ENCODE measurements around the gene EMILIN3.

Gene EMILIN3

DNA sequence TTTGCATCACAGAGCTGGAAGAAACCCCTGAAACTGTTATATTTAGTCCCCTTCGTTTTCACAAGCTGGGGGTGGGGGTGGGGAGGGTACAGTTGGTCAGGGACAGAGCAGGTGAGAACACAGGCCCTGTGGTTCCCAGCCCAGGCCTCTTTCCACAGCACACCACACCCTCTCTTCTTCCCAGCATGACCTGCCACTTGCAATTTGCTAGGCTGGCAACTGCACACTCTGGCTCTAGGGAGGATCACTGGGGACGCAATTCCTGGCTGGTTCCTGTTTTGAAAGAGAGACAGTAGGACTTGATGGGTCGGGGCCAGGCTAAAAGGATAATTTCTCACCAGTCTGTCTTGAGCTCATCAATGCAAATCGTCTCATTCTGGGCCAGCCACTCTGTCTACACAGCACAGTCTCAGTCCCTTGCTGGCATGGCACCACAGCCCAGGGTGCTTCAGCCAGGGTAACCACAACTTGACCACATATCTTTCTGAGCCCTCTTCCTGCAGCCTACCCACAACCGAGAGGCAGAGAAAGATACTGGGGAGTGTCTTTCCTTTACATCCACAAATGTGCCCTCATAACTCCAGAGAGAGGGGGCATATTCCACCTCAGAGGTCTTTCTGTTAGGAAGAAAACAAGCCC lies 41.7 kb upstream of the EMILIN3 start:
- TF ChIP-seq, protein P1, sequence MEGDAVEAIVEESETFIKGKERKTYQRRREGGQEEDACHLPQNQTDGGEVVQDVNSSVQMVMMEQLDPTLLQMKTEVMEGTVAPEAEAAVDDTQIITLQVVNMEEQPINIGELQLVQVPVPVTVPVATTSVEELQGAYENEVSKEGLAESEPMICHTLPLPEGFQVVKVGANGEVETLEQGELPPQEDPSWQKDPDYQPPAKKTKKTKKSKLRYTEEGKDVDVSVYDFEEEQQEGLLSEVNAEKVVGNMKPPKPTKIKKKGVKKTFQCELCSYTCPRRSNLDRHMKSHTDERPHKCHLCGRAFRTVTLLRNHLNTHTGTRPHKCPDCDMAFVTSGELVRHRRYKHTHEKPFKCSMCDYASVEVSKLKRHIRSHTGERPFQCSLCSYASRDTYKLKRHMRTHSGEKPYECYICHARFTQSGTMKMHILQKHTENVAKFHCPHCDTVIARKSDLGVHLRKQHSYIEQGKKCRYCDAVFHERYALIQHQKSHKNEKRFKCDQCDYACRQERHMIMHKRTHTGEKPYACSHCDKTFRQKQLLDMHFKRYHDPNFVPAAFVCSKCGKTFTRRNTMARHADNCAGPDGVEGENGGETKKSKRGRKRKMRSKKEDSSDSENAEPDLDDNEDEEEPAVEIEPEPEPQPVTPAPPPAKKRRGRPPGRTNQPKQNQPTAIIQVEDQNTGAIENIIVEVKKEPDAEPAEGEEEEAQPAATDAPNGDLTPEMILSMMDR (IDR thresholded peaks at IDR 0.05), result no peak
- TF ChIP-seq ZFX (IDR thresholded peaks at IDR 0.05; ENCODE audit: borderline replicate concordance), result no peak
- H3K27ac ChIP-seq, result no peak overlapping the region

DNA sequence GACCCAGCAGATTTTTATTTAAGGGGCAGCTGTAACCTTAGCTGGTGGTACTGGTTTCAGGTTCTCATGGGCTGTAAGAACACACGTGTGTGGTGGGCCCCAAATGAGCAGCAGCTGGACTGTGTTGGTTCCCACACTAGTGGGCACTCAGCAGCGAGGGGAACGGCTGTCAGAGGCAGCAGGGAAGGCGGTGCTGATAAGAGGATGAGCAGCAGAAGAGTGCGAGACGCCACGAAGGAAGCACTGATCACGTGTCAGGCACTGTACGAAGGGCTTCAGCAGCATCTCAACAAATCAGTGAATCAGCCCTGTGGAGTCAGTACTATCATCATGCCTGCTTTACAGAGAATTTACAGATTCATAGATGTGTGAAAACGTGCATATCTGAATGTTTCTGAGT lies 41.0 kb upstream of the EMILIN3 start:
- H3K27ac ChIP-seq, result no peak overlapping the region

DNA sequence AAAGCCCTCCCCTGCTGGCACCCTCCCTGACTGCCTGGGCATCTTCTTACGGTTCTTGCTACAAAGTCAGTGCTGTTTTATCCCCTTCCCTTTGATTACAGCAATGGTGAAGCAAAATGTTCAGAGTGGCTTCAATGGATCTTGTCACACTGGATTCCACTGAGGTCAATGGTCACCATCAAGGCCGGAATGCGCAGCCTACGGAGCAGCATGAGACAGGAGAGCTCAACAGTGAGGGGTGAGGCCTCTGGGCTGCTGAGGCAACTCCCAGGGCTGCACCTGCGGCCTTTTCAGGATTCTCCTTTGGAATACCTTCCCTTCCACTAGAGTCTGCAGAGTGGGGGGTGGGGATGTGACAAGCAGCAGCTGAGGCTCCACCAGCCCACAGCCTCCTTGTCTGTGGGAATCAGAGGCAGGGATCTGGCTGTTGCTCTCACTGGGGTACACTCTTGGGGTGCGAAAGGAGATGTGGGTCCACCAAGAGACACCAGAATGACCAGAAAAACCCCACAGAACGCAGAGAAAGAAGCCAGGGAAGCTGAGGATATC lies 40.4 kb upstream of the EMILIN3 start:
- no peak for TF ChIP-seq ZFX (IDR thresholded peaks at IDR 0.05; ENCODE audit: borderline replicate concordance)
- TF ChIP-seq, protein P1 (IDR thresholded peaks at IDR 0.05), result no peak
- no peak overlapping the region for H3K27ac ChIP-seq

More for the DNA sequence above, 41.0 kb upstream of the EMILIN3 start:
- TF ChIP-seq, protein P1 (IDR thresholded peaks at IDR 0.05), result no peak
- TF ChIP-seq ZFX (IDR thresholded peaks at IDR 0.05; ENCODE audit: borderline replicate concordance), result no peak

DNA sequence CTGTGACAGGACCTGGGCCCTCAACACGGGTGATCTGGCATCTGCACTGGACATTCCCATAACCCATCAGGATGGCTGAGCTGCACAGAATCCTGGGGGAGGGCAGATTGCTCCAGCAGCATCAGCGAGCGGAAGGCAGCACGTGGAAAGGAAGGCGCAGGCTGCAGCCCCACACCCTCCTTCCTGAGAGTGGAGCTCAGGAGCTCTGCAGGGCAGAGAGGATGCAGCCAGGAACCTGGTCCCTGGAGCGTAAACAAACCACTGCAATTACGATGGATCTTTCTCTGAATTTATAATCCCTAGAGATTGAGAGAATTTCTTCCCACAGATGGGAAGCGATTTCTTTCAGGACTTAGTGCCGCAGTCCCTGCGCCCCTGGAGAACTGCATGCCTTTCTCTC lies 39.7 kb upstream of the EMILIN3 start:
- TF ChIP-seq ZFX (IDR thresholded peaks at IDR 0.05; ENCODE audit: borderline replicate concordance), result no peak
- TF ChIP-seq, protein P1 (IDR thresholded peaks at IDR 0.05), result no peak
- no peak overlapping the region for H3K27ac ChIP-seq

DNA sequence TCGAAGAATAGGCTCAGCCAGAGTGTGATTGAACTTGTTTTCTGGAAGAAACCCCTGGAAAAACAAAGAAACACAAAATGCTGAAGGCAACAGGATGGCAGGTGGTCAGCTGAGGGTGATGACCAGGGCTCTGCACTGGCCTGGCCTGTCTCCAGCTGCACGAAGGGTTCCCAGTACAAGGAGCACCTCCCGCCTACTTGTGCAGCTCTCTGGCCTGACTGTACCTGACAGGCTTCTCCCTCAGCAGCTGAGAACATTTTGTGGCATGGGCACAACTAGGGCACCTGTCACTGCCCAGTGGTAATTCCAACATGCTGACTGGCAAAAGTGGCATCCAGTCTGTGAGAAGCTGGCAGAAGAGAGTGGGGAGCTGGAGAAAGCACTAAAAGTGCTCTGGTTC lies 38.8 kb upstream of the EMILIN3 start:
- no peak for TF ChIP-seq ZFX (IDR thresholded peaks at IDR 0.05; ENCODE audit: borderline replicate concordance)
- TF ChIP-seq, protein P1 (IDR thresholded peaks at IDR 0.05), result no peak

DNA sequence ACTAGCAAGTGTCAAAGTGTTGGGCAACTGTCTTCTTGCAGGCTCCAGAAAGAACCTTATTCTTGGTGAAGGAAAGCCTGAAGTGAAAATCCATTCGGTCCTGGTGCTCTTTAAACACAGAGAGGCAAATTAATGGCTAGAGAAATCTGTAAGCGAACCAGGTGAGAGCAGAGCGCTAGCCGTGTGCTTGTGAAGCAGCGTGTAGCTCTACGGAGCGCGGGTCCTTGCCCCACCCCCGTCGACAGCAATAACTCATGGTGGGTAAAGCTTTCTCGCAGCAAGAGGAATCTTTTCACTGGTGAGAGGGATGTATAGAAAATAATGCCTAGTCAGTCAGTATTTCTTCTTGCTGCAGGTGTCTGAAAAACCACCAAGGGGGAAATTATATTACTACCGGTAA lies 37.0 kb upstream of the EMILIN3 start:
- TF ChIP-seq ZFX (IDR thresholded peaks at IDR 0.05; ENCODE audit: borderline replicate concordance), result no peak
- TF ChIP-seq, protein P1 (IDR thresholded peaks at IDR 0.05), result no peak

More for the DNA sequence above, 38.8 kb upstream of the EMILIN3 start:
- H3K27ac ChIP-seq, result no peak overlapping the region

DNA sequence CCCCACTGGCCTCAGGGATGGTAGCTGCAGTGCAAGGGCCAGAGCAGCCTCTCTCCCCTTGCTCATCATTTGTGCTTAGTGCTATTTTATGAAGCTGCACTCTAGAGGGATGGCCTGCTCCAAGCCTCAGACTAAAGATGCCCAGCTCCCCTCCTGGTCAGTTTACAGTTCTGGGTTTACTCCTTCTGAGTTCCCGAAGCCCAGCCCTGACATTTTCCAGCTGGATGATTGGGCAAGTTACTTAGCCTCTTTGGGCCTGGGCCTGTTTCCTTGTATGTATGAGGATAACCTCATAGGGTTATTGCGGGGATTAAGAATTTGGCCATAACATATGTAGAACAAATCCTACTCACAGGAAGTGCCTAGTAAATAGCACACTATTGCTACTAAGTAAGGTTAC lies 31.8 kb upstream of the EMILIN3 start:
- TF ChIP-seq, protein P1 (IDR thresholded peaks at IDR 0.05), result no peak
- no peak for TF ChIP-seq ZFX (IDR thresholded peaks at IDR 0.05; ENCODE audit: borderline replicate concordance)
- no peak overlapping the region for H3K27ac ChIP-seq

More for the DNA sequence above, 37.0 kb upstream of the EMILIN3 start:
- H3K27ac ChIP-seq, result no peak overlapping the region
